Activated CD8-positive, alpha-beta memory T cell treated with anti-CD3 and anti-CD28 coated beads for 24 hours (primary cell): ENCODE measurements around the gene NSMF.

Experiments
- DNase-seq: peaks from one replicate; pipeline ENCODE4 v3.0.0-alpha.2; 2020

Gene NSMF, protein sequence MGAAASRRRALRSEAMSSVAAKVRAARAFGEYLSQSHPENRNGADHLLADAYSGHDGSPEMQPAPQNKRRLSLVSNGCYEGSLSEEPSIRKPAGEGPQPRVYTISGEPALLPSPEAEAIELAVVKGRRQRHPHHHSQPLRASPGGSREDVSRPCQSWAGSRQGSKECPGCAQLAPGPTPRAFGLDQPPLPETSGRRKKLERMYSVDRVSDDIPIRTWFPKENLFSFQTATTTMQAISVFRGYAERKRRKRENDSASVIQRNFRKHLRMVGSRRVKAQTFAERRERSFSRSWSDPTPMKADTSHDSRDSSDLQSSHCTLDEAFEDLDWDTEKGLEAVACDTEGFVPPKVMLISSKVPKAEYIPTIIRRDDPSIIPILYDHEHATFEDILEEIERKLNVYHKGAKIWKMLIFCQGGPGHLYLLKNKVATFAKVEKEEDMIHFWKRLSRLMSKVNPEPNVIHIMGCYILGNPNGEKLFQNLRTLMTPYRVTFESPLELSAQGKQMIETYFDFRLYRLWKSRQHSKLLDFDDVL

GRCh38 chr9:137459152-137459600 is at the start of gene NSMF:
NSMF (minus strand) TSS chr9:137459334; CDS start chr9:137459102, 232 bp downstream.
- peak; percentile 96 for DNase-seq

DNA sequence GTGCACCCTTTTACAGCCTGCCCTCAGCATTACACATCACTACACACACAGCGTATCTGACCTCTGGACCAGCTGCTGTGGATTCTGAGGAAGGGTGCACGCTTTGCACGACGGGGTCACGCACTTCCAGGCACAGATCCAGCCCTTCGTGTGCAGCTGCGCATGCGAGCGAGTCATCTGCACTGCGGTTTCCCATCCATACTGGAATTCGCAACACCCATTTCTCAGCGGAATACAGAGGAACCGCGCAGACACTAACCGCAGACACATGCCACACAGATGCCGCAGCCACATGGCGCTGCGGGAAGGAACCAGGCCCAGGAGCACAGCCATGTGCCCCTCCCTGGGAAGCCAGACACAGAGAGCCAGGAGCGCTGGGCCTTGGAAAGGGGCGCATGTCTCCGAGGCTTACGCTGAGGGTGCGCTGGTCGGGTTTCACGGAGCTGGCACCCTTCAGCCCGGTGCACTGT is 47.6 kb upstream of the NSMF start:
- DNase-seq, result no peak

- no peak for DNase-seq
Measured at GRCh38 chr9:137506274-137506673, 47.1 kb upstream of the NSMF start.

GRCh38 chr9:137505421-137506140 is 46.4 kb upstream of the NSMF start:
- DNase-seq, result no peak

GRCh38 chr9:137504432-137504777 is 45.3 kb upstream of the NSMF start:
- DNase-seq, result no peak

DNA sequence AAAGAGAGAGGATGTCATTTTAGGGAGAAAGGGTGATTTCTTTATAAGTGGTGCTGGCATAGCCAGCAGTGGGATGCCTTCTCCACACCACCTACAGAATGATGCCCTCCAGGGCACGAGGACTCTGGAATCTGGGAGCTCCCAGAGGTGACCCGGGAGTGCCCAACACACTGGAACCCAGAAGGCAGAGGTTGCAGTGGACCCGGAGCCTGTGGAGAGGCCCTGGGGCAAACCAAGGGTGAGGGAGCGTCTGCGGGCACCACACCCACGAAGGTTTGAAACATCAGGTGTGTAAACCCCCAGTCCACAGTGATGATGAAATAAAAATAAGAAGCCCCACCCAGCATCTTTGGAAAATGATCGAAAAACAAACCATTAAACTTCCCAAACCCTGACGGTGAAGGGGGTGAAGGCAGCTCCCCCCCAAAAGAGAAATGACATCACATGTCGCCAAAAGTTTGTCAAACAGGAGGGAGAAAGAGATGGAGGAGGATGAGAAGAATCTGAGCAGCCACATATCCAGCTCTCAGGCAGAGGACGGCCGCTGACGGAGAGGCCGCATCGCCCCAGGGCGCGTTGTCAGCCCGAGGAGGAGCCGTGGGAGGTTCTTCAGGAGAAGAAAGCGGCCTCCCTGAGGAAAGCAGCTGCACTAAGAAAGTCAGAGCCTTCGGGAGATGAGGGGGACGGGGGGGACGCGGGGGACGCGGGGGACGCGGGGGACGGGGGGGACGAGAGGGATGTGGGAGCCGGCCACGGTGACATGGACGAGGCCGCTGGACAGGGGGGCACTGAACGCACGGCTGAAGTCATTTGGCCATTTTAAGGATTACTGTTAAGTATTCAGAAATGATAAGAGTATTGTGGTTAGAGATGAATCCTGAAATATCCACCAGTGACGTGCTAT is 43.1 kb upstream of the NSMF start:
- no peak for DNase-seq

GRCh38 chr9:137501457-137501856 is 42.3 kb upstream of the NSMF start:
- DNase-seq, result no peak

DNA sequence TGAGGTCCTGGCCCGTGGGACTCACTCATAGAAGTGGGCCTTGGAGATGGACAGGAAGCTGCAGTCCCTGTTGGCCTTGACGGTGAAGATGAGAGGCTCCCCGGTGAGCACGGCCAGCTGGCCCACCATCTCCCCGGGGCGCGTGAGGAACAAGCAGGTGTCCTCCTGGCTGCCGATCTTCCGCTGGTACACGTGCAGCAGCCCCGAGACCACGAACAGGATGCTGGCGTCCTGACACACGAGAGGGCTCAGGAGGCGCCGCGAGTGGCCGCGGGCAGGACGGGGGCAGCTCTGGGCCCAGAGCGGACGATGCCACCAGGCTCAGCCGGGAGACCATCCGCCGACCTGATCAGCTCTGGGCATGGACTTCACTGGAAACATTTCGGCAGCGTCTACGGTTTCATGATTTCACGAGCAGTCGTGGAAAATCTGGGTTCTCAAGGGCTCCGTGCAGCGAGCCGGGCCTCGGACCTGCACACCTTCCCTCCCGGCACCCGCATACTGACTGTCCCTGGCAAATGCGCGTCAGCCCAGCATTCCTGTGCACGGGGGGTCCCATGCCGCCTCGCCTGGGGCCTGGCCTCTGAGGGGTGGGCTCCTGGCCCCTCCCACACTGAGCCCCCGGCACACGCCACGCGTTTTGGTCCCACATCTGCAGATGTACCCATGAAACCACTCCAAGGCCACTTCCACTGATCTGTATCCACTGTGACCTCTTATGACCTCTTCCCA is 41.7 kb upstream of the NSMF start:
- no peak for DNase-seq

GRCh38 chr9:137499858-137500661 is 40.9 kb upstream of the NSMF start:
- no peak for DNase-seq

GRCh38 chr9:137499416-137499815 is 40.3 kb upstream of the NSMF start:
- DNase-seq, result no peak

GRCh38 chr9:137498720-137499150 is 39.6 kb upstream of the NSMF start:
- no peak for DNase-seq

DNA sequence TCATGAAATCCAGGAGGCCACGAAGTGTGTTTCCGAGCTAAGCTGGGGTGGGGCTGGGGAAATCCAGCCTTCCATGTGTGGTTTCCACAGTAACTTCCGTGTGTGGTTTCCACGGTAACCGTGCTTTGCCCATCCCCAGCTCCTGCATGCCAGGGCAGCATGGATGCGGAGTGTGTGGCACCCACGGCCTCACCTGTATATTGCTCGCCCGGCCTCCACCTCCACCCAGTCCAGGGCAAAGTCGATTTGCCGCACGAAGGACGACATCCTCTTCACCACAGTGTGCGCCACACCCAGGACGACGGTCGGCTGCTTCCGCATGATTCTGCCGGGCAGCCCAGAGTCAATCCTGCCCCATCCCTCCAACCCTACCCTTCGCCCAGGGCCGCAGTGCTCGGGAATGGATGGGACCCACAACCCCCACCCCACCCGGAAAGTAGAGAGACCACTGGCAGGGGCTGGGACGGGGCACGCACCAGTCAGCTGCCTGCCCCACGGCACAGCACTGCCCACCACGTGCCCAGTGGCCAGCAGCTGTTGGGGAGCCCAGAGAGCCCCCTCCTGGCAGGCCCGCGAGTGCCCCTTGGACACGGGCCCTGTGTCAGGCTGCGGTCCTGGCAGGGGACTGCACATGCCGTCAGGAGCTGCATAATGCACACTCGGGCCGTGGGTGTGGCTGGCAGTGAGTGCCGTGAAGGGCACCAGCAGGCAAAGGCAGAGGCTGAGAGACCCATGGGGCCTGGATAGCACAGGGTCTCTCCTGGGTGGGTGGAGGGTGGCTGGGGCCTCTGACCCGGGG is 39.0 kb upstream of the NSMF start:
- DNase-seq, result no peak

GRCh38 chr9:137496601-137497375 is 37.7 kb upstream of the NSMF start:
- no peak for DNase-seq

GRCh38 chr9:137494550-137495351 is 35.6 kb upstream of the NSMF start:
- DNase-seq, result no peak

DNA sequence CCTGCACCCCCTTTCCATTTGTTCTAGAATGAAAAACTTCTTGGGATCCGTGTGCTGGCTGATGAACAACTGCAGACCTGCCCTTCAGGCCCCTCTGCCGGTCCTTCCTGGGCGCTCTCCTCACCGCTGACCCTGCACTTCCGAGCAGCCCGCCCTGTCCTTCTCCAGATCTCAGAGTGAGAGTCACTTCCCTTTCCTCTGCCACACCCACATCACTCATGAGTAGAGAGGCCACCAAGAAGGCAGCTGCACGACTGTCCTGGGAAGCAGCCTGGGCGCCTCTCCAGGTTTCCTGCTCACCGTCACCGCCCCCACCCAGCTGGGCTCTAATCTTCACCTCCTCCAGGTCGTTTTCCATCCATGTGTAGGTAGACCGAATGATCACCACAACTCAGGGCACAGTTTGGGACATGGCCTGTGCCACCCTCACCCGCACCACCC is 35.0 kb upstream of the NSMF start:
- DNase-seq, result no peak

DNA sequence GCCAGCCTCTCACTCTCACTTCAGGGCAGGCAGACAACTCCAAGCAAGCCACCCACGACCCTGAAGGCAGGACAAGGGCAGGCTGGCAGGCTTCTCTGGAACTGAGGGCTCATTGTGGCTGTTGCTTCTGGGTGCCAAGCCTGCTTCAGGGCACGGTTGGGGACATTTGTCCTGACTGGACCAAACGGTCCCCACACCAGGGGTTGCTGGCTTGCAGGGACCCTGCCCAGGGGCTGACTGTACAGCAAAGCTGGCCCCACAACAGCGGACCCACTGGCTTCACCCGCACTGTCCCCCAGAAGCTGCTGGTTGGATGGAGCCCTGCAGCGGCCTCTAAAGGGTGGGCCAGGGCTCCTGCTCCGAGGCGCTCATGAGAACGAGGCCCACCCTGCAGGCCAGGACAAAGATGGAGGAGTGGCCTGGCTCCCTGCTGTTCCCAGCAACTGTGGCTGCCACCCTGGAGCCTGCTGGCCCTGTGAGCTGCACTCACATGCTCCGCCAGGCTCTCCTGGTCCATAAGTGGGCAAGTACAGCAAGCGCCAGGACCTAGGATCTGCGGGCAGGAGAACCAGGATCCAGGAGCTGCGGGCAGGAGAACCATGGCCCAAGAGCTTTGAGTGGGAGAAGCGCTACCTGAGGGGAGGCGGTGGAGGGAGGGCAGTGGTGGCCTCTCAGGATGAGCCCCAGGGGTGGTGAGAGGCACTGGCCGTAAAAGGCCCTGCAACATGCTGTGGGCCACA is 34.4 kb upstream of the NSMF start:
- no peak for DNase-seq

DNA sequence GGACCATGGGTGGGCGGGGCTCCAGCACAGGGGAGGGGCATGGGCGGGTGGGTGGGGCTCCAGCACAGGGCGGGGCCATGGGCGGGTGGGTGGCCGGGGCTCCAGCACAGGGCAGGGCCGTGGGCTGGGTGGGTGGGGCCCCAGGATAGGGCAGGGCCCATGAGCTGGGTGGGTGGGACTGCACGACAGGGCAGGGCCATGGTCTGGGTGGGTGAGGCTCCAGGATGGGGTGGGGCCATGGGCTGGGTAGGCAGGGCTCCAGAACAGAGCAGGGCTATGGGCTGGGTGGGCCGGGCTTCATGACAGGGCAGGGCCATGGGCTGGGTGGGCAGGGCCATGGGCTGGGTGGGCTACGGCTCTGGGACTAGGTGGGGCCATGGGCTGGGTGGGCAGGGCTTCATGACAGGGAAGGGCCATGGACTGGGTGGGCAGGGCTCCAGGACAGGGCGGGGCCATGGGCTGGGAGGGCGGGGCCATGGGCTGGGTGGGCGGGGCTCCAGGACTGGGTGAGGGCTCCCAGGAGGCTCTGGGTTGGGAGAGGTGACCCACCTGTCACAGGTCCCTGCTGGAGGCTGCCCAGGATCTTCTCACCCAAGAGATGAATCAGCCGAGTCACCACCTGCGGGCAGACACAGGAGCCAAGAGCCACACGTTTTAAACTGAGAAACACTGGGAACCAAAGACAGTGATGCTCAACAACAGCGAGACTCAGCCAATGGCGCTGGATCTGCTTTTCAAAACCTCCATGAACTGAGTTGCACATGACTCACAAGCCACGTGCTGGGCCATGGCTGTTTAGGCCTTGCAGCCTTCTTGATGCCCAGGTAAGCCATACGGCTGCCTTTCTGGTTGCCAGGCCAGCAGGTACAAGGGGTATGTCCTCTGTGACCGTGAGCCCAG is 33.6 kb upstream of the NSMF start:
- DNase-seq, result no peak
